HT-29 (cell line): ENCODE data around the gene ALKBH1. TPM values are rescaled to one million over a fixed set of nuclear protein-coding genes. Genes with fewer than 3 reads are reported as not detected.
"Not testable (repeated sequence)": the region's sequence is repeated elsewhere in the genome, so short reads cannot be mapped to it uniquely, and the experiment has no call there.

Source experiments
- DNase-seq: peaks from one replicate; pipeline ENCODE4 v3.0.0-alpha.2; 2015; ENCODE audit warnings: low spot score
- total RNA-seq: library from RNA; depleted of rRNA; stranded (reverse); fragments of >200 nt; shearing (Covaris generic); gene quantifications from 2 replicates; pipeline ENCODE4 v1.2.3, GENCODE V29; 2014; rRNA removed

Gene ALKBH1, protein sequence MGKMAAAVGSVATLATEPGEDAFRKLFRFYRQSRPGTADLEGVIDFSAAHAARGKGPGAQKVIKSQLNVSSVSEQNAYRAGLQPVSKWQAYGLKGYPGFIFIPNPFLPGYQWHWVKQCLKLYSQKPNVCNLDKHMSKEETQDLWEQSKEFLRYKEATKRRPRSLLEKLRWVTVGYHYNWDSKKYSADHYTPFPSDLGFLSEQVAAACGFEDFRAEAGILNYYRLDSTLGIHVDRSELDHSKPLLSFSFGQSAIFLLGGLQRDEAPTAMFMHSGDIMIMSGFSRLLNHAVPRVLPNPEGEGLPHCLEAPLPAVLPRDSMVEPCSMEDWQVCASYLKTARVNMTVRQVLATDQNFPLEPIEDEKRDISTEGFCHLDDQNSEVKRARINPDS
- total RNA-seq = 4.2 and 4.6 TPM in 2 replicates

DNA sequence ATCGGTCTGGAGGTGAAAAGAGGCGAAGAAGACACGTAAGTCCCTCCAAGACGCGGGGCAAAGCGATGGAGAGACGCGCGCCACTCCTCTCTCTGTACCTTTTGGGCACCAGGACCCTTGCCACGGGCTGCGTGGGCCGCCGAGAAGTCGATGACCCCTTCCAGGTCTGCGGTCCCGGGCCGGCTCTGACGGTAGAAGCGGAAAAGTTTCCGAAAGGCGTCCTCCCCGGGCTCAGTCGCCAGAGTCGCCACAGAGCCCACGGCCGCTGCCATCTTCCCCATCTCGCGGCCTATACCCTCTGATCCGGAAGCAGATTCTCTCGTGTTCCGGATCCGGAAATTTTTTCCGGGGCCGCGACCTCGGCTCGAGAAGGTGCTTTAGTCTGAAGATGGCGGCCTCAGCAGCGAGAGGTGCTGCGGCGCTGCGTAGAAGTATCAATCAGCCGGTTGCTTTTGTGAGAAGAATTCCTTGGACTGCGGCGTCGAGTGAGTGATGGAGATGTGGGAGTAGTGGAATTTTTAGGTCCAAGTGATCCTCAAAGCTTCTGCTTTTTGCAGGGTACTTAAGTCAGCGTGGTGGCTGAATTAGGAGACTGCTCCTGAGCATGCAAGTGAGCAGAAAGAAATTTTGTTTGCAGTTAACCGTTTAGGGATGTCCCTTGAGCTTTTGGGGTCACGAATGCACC is at the start of gene ALKBH1, which contains the start of gene SLIRP:
ALKBH1 (minus strand) TSS at position 300 of the 685 bp plus-strand sequence; CDS start at position 281, 19 bp downstream.
SLIRP (plus strand) TSS at position 380 of the 685 bp plus-strand sequence; CDS start at position 389, 9 bp downstream.
- peak; percentile 81 for DNase-seq

DNA sequence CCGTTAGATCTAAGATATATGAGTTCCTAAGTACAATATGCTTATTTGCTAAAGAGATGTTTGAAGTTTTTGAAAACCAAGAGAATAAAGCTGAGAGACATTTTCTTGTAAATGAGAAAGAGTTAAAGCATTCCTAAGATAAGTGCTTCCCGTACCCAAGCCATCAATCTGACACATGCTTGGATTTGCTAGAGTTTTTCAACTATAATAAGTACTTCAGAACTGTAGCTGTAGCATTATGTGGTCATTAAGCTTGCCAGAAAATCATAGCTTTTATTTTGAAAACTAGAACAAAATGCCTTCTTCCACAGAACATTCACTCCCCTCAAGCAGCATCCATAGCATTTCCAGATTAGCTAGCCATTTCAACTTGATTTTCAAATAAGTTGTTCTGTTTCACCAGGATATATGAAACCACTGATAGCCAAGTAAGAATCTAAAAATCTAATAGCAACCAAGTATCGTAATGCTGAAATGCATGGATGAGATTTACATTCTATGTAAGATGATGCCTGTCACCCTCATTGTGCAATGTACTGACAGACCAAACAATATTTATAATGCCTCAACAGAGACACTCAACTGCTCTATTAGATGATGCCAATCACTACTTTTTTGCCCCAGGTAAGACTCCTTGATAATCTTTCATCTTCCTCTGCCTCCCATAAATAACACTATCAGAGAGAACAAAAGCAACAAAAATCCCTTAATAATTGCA is 45.1 kb upstream of the ALKBH1 start:
- DNase-seq = no peak

DNA sequence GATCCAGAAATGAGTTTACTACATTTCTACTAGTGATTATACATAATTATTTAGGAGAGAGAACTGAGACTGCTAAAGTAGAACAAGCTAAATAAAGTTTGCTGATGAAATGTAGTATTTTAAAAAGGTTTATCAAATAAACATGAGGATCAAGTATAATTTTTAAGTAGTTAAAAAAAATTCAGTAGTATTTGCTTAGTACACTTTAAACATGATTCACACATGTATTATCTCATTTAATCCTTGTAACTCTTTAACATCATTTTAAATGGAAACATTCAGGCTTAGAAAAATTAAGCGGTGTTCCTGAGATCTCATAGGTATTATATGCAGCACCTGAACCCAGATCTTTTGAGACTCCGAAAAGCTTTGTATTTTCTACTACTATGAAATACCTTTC is 44.4 kb upstream of the ALKBH1 start:
- DNase-seq = no peak

DNA sequence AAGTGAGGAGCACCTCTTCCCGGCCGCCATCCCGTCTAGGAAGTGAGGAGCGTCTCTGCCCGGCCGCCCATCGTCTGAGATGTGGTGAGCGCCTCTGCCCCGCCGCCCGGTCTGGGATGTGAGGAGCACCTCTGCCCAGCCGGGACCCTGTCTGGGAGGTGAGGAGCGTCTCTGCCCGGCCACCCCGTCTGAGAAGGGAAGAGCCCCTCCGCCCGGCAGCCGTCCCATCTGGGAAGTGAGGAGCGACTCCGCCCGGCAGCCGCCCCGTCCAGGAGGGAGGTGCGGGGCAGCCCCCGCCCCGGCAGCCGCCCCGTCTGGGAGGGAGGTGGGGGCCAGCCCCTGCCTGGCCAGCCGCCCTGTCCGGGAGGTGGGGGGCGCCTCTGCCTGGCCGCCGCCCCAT is 39.6 kb upstream of the ALKBH1 start:
- not testable (repeated sequence) for DNase-seq

DNA sequence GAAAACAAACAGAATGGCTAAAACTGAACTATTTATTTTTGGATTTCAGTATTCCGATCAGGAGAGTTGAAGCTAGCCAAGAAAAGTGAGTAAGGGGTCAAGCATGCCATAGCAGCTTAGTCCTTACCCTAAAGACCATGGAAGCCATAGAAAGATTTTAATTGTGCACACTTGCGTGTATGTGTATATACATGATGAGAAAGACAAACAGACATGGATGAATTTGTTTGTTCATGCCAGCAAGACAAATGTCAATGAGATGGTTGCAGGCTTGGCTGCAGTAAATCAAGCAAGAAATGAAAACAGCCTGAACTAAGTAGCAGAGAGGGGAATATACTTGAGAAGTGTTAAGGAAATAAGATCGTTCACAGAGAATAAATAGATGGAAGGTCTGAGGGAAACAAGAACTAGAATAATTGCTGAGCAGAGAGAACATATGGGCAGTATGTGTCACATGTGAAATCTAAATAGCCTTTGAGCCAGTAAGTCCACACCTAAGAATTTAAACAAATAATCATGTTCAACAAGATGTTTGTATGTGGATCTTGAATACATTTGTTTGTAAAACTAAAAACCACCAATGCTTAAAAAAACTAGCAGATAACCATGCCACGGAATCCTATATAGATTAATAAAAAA is 38.4 kb upstream of the ALKBH1 start:
- DNase-seq = no peak

DNA sequence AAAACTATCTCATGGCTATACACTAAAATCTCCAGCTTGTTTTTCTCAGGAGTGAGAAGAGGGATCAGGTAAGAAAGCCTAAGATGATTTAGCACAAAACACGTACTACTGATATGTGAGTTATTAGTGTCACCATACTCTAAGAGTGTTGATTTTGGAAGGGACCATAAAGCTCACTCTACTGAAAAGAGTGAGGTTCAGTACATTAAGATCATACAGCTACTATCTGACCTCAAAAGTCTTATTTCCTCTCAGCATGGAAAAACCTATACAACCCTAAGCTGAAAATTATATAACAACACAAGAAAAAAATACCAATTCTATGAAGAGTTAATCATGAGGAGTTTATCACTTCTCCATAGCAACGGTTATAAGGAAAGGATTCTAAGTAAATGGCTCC is 33.6 kb upstream of the ALKBH1 start:
- DNase-seq = no peak

DNA sequence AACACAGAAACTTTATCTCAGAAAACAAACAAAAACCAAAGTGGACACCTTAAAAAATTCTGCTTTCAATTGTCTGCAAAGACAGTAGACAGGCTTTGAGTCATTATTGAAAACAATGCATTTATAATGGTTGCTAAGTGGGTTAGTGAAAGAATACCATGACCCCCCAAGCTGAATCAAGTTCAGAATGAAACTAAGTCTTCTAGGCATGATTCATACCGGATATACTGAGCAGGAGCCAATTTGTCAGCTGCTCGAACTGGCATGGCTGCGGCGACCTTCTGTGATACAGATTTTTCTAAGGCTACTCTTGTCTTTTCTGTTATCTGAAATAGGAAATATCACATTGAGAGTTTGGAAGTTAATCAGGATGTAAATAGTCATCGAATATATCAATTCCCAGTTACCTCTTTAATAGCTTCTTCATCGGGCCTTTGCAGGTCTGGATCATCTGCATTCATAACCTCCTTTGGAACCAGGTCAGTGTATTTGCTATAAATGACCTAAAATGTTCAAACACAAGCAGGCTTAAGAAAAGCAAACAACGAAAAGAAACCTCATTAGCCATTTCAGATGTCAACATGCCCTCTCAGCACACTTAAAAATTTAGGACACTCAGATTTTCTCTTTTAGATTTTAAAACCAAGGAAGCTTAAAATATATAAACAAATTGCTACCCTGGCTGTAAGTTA is 30.9 kb upstream of the ALKBH1 start:
- DNase-seq = no peak

DNA sequence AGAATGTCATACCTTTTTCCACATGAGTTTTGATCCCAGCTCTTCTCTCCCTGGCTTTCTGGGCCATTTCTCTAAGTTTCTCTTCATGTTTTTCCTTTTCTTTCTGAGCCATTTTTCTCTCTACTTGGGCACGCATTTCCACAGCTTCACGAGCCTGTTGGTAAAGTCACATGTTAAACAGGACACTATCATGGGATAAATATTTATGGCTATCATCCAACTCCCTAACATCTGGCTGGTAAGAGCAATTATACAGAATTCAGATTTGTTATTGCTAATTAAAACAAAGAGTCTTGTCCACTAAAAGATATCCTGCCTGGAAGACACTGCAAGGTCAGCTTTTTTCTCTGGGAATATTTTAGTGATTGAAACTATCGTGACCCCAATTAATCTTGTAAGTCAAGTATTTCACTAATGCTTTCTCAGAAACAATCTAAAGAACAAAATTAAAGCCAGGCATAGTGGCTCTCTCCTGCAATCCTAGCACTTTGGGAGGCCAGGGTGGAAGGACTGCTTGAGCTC is 23.2 kb upstream of the ALKBH1 start:
- DNase-seq = no peak

DNA sequence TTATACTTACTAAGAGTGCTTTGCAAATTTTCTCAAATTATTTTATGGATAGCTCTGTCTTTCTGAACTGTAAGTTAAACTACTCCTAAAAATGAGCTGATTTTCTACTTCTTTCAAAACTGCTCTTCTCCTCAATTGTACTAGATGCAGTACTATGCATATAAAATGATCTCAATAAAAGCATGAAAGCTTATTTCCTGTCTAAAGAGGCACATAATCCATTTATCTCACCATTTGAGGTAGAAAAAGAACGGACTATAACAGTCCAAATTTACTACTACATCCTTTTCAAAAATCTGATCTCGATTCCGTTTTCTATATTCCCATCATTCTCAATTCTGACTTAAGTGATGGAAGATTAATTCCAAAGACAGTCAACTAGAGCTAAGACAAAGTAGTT is 14.5 kb upstream of the ALKBH1 start:
- no peak for DNase-seq

DNA sequence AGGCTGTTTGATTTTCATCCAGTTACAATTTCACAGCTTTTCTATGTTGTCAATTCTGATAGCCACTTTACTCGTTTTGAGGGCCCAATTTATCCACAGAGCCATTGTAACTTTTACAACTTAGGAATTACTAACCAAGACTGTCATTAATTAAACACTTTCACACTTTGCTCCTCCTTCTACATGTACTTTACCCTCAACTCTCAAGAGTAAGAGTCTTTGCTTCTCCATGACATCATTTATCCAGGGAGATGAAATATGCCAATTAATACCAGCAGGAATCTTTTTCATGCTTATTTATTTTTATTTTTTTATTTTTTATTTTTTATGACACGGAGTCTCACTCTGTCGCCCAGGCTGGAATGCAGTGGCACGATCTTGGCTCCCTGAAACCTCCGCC is 13.6 kb upstream of the ALKBH1 start:
- DNase-seq = no peak

DNA sequence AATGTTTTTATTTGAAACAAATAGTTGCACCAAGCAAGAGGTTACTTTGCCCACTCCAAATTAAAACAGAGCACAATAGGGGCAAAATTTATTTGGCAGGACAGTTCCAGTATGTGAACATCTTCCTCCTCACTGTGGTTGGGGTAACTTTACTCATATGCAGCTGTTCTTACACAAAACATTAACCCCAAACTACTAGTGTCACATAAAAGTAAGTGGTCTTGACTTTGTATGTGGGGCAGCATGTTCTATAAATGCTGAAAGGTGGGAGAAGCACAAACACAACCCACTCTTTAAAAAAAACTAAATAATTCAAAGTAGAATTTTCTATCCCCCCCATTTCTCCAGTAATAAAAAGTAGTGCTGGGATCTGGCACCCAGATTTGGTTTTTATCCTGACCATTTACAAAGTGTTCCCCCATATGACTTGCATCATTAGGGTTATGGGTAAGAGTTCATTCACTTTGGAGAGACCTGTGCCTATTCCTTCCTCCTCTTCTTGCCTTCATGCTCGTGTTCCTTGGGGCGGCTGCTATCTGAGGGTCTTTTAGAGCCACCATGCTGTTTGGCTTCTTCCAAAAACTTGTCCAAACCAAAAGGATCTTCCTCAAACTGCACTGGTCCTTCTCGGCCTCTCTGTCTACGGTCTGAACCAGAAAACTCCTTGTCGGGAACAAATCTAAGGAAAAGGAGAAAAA is 9.9 kb upstream of the ALKBH1 start:
- DNase-seq = no peak

DNA sequence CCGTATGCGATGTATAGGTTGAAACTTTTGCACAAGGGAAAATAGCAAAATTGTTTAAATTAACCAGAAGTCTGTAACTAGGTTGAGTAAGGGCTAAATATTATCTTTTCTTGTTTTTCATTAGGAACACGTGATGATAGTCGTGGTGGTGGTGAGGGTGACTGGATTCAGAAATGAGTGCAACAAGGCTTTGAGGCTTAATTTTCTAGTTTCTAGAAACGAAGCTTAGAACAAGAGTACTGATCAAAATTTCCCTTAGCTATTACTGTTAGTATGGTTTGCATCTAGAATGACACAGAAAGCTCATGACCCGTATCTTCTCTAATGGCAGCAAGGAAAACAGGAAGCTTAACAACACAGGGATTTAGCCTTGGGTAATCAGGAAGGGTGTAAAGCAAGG is 7.1 kb upstream of the ALKBH1 start:
- no peak for DNase-seq

DNA sequence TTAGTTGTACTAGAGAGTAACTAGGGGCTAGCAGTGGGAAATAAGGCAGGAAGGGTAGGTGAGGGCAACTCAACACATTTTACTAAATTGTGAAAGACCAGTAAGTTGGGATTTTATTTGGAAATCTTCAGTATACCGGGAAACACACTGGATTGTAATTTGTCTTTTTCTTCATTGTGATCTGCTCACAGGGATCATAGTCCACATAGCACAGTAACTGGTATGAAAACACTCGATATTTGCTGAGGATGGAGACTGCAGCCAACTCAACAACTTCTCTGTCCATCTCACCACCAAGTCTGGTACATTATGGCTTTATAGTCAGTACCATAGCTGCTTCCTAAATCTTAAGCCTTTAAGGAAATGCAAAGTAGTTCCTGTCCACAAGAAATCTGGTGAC is 2.5 kb upstream of the ALKBH1 start:
- no peak for DNase-seq

DNA sequence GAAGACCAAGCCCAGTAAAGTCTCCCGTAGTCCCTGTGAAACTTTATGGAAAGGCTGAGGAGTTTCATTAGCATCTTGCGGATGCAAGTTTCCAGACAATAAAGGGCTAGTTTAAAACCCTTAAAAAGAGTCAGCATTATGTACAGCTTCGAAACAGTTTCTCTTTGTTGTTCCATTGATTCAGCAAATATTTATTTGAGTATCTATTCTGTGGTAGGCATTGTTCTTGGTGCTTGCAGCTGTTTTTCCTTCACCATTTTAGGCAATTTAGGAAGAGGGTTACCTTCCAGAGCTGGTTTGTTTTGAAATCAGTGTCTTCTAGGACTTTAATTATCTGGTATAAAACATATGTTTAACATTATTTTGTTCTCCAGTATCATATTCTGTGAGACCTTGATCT is 1.6 kb upstream of the ALKBH1 start:
- no peak for DNase-seq

DNA sequence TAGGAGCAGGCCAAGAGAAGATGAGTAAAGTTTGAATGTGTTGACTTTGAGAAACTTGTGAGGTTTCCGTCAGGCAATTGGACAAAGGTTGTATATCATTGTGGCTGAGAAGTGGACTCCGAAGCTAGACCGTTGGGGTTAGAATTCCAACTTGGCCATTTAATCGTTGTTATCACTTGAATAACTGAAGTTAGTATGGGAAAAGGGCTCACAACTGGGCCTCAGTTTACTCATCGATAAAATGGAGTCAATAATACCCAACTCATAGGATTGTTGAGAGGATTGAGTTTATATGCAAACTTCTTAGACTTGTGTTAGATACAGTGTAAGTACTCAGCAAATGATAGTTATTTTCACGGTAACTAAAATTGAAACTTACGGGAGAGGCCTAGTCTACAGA is 926 bp upstream of the ALKBH1 start:
- DNase-seq = no peak

DNA sequence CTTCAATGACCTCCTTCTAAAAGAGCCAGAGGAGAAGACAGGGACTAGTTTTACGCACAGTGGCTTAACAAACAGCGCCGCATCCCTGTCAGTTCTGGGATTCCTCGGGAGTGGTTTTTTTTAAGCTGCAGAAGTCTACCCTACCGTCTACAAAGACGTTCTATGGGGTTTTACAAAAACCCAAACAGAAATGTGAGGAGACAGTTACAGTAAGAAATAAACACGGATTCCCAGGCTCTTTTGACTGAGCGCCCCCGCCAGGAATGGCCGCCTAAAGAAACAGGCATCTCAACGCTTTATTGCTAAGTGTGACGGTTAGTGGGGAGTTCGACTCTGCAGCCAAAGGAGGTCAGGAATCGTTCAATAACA is 484 bp downstream of the ALKBH1 start:
- DNase-seq = peak; percentile 35

DNA sequence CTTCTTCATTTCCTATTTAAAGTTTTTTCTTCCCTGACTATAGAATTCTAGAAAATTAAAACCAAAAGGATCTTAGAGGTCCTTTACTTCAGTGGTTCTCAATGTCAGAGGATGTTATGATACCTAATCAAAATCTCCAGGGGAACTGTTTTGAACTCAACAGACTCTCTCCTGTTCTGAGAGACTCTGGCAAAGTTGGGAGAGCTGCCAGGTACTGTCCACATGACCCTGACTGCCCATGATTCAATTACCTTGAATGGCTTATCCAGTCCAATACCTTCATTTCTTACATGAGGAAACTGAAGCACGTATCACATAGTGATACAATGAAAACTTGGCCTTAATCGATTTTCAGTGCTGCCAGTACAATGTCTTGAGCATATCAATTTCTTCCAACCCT is 16.6 kb downstream of the ALKBH1 start:
- no peak for DNase-seq

DNA sequence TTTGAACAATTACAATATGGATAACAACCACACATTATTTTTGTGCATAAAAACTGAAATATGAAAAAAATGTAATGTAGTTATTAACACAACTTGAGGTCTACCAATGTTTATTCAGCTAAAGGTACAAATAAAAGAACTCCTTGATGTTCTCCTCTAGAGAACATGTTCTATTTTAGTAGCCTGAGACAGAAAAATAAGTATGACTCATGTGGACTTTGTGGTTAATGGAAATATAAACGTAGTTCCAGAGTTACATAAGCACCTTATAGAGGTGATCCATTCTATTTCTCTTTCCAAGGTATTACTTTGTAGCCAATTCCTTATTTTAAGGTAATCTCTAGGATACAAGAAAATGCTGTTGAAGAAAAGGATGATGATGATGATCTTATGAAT is 25.7 kb downstream of the ALKBH1 start:
- no peak for DNase-seq

DNA sequence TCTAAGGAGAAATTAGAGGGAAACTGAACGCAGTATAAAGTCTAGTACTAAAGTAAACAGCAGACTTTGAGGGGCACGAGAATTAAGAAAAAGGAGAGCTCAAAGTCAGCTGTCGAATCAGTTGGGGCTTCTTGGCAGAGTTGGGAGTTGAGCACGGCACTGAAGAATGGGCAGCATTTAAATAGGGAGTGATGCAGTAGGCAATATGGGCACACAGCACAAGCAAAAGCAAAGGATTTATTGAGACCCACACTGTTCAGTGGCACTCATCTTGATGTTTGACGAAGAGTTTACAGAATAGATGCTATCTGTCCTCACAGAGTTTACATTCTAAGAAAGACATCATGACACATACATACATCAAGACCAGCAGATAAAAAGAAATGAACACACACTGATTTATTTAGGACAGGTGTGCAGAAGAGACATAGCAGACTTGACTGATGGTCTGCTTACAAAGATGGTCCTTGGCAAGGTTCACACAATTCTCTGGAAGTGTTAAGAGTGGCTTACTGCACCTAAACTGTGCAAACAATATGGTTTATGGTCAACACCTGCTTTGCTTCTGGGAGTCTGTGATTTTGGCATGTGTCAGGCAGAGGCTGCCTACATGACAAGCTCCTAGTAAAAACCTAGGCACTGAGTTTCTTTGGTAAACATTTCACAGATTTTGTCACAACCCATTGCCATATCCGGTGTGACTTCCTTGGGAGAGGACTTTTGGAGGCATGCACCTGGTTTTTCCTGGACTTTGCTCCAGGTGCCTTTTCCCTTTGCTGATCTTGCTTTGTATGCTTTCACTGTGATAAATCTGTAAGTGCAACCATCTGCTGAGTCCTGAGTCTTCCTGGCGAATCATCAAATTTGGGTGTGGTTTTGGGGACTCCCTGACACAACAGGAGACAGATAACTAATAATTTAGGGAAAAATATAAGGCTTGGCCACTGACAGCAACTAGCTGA is 26.3 kb downstream of the ALKBH1 start:
- DNase-seq = peak; percentile 51
